ENCODE measurements around the gene DTX4.

GRCh38 chr11:59204746-59205145, 32.8 kb downstream of the DTX4 start:
- TF ChIP-seq, protein P1, sequence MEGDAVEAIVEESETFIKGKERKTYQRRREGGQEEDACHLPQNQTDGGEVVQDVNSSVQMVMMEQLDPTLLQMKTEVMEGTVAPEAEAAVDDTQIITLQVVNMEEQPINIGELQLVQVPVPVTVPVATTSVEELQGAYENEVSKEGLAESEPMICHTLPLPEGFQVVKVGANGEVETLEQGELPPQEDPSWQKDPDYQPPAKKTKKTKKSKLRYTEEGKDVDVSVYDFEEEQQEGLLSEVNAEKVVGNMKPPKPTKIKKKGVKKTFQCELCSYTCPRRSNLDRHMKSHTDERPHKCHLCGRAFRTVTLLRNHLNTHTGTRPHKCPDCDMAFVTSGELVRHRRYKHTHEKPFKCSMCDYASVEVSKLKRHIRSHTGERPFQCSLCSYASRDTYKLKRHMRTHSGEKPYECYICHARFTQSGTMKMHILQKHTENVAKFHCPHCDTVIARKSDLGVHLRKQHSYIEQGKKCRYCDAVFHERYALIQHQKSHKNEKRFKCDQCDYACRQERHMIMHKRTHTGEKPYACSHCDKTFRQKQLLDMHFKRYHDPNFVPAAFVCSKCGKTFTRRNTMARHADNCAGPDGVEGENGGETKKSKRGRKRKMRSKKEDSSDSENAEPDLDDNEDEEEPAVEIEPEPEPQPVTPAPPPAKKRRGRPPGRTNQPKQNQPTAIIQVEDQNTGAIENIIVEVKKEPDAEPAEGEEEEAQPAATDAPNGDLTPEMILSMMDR (conservative IDR thresholded peaks at IDR 0.05; ENCODE audit: low read depth, low read length), result no peak
- no peak for TF ChIP-seq EZH2 (IDR thresholded peaks at IDR 0.05; ENCODE audit: borderline replicate concordance, low read depth, low read length, poor library complexity, severe bottlenecking)
